HG02938 (cell line): Measurements from ENCODE around the gene TMED6.
"Not testable (repeated sequence)": the region's sequence is repeated elsewhere in the genome, so short reads cannot be mapped to it uniquely, and the experiment has no call there.

Source experiments
- ATAC-seq: cut with Tn5 transposase; IDR thresholded peaks from one replicate; pipeline ENCODE4 v1.9.1; 2021; ENCODE audit warnings: mild to moderate bottlenecking, moderate library complexity; ENCODE audit not compliant: unreplicated experiment

The TMED6 gene

GRCh38 chr16:69306031-69306430, 45.6 kb downstream of the TMED6 start:
- no peak for ATAC-seq

GRCh38 chr16:69302301-69302700, 49.3 kb downstream of the TMED6 start:
- ATAC-seq: no peak

DNA sequence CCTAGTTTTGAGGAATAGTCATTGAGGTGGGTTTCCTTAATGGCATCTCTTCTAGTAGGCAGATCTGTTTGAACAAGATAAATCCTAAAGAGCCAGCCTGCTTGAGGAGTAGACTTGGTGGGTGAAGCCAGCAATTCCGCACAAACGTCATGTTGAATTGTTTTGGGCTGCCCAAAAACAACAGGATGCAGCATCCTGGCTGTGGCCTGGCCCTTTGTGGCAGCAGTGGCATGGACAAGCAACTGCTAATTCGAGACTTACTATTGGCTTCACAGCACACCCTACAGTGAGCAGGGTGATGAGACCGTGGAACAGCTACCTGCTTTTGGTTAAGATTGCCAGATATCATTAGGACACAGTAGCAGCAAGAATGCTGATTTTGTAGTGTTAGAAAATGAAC, 49.7 kb downstream of the TMED6 start:
- no peak for ATAC-seq

DNA sequence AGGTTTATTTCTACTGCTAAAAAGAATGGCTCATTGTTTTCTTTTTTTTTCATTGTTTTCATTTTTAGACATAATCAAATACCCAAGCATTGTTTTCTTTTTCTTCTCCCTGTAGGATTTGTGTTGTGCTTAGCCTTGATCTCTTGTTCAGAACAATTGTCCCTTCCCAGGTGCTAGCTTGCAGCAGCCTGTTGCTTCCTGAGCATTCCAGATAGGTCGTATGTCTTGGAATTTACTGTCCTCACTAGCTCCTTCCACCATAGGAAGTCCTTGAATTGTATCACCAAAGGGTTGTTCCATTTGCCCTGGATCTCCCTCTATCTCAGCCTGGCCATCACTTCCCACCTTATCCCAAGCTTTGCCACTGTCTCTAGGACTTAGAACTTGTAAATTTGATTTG, 50.4 kb downstream of the TMED6 start:
- ATAC-seq: no peak

- ATAC-seq: no peak
Measured at GRCh38 chr16:69298261-69298660, 53.3 kb downstream of the TMED6 start.

DNA sequence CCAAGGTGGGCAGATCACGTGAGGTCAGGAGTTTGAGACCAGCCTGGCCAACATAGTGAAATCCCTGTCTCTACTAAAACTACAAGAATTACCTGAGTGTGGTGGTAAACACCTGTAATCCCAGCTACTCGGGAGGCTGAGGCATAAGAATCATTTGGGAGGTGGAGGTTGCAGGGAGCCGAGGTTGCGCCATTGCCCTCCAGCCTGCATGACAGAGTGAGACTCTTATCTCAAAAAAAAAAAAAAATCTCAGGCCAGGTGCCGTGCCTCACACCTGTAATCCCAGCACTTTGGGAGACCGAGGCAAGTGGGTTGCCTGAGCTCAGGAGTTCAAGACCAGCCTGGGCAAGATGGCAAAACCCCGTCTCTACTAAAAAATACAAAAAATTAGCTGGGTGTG, 54.8 kb downstream of the TMED6 start:
- not testable (repeated sequence) for ATAC-seq

DNA sequence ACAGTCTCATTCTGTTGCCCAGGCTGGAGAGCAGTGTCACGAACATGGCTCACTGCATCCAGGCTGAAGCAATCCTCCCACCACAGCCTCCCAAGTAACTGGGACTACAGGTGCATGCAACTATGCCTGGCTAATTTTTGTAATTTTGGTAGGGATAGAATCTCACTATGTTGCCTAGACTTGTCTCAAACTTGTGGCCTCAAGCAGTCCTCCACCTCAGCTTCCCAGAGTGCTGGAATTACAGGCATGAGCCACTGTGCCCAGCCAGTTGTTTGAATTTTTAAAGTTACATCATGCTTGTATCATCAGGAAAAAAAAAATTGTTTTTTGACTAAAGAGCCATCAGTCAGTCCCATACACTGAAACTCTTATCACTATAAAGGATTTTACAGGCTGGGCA, 57.5 kb downstream of the TMED6 start:
- no peak for ATAC-seq

- no peak for ATAC-seq
Measured at GRCh38 chr16:69293401-69293800, 58.2 kb downstream of the TMED6 start.
